Body of pancreas (tissue), 4 donors: ENCODE results near the gene PRKCSH.

Source experiments
- CTCF ChIP-seq, 7 experiments: fragments of 450-650 bp in 4 of 7; fragments of 200-600 bp in 3 of 7; sonication (generic) in 3 of 7; IDR thresholded peaks; one replicate each; pipeline ENCODE4 v1.5.1; 2016 to 2019; ENCODE audit warnings: antibody characterized with exemption in 7 of 7
- POLR2A ChIP-seq, 3 donors: fragments of 450-650 bp; IDR thresholded peaks; one replicate each; pipeline ENCODE4 v1.6.1; 2016; ENCODE audit warnings: antibody characterized with exemption in 3 of 3, mild to moderate bottlenecking in 2 of 3

- TF ChIP-seq CTCF (IDR thresholded peaks at IDR 0.05), result no peak
- no peak for TF ChIP-seq POLR2A (IDR thresholded peaks at IDR 0.05)
These were observed 34.6 kb upstream of the PRKCSH start for GRCh38 chr19:11400798-11401197.
